Spleen (tissue), 11 donors: ENCODE results near the gene WASL. TPM values are rescaled to one million over a fixed set of nuclear protein-coding genes. Genes with fewer than 3 reads are reported as not detected.

Source experiments
- DNase-seq: peaks from one replicate; pipeline ENCODE4 v3.0.0-alpha.2; 2020
- H3K27ac ChIP-seq, 8 donors: fragments of 200-600 bp; sonication (generic) in 7 of 8; 1 replicate in 4 of 8; 2 replicates in 4 of 8; pipeline versions ENCODE4 v1.5.0 to v1.8.0; 2016 to 2021; ENCODE audit warnings: inconsistent platforms in 4 of 8, mild to moderate bottlenecking in 4 of 8, moderate library complexity in 1 of 8
- H3K27me3 ChIP-seq, 7 donors: fragments of 200-600 bp; sonication (generic) in 6 of 7; replicated peaks in 1 of 7; 1 replicate in 4 of 7; 2 replicates in 3 of 7; pipeline versions ENCODE4 v1.5.0 to v1.8.0; 2016 to 2021; ENCODE audit warnings: inconsistent platforms in 3 of 7, mild to moderate bottlenecking in 1 of 7
- H3K36me3 ChIP-seq, 6 donors: fragments of 200-600 bp; sonication (generic) in 5 of 6; 1 replicate in 4 of 6; 2 replicates in 2 of 6; pipeline versions ENCODE4 v1.5.0 to v1.8.0; 2016 to 2021; ENCODE audit warnings: inconsistent platforms in 2 of 6
- H3K4me1 ChIP-seq, 6 donors: fragments of 200-600 bp; sonication (generic) in 5 of 6; 1 replicate in 3 of 6; 2 replicates in 3 of 6; pipeline versions ENCODE4 v1.5.0 to v1.8.0; 2016 to 2021; ENCODE audit warnings: inconsistent platforms in 3 of 6
- H3K4me3 ChIP-seq, 8 donors: fragments of 200-600 bp; sonication (generic) in 7 of 8; 1 replicate in 4 of 8; 2 replicates in 4 of 8; pipeline versions ENCODE4 v1.5.0 to v1.8.0; 2016 to 2021; ENCODE audit warnings: inconsistent platforms in 4 of 8, mild to moderate bottlenecking in 4 of 8, moderate library complexity in 2 of 8
- H3K9me3 ChIP-seq, 8 donors: fragments of 200-600 bp; sonication (generic) in 7 of 8; 1 replicate in 4 of 8; 2 replicates in 4 of 8; pipeline versions ENCODE4 v1.5.0 to v1.8.0; 2016 to 2021; ENCODE audit warnings: inconsistent platforms in 4 of 8
- POLR2A ChIP-seq, 3 donors: fragments of 450-650 bp; IDR thresholded peaks; one replicate each; pipeline ENCODE4 v1.5.1; 2017; ENCODE audit warnings: antibody characterized with exemption in 3 of 3, mild to moderate bottlenecking in 1 of 3
- POLR2AphosphoS5 ChIP-seq, 3 donors: sonication (generic); formaldehyde crosslinking; IDR thresholded peaks; one replicate each; pipeline ENCODE4 v1.5.1; 2017; ENCODE audit warnings: antibody characterized with exemption in 3 of 3
- WGBS, 5 donors: extraction: QIAGEN DNeasy Blood & Tissue Kit in 3 of 5; methylation state at CpG; one replicate each; pipeline versions ENCODE4 v1.1.5 to v1.1.7; 2013 to 2018; 5-methylcytosine and 5-hydroxymethylcytosine counted together
- intact Hi-C: fragments of 100-400 bp; cut with DNase I; formaldehyde crosslinking; loops from one replicate; pipeline ENCODE4 v1.15.0; 2023; ENCODE audit warnings: low total_unique reads
- polyA plus RNA-seq, 3 donors: library from polyadenylated mRNA; stranded (reverse); fragments of 200-250 nt; gene quantifications; one replicate each; pipeline ENCODE4 v1.2.1, GENCODE V29; 2013
- total RNA-seq, 7 donors: library from RNA; depleted of rRNA in 3 of 7; stranded (reverse); fragments of >200 nt in 3 of 7; fragmentation: NEBNext Ultra II Directional in 4 of 7; extraction: Animal tissue kit (Norgen Biotek cat#: 25700) in 4 of 7; gene quantifications; one replicate each; pipeline versions ENCODE4 v1.1.0 to v1.2.1, GENCODE V29; 2016 to 2021
- TF ChIP-seq, protein P1 (sequence below), 11 experiments: fragments of 200-600 bp in 7 of 11; fragments of 450-650 bp in 4 of 11; sonication (generic) in 4 of 11; IDR thresholded peaks in 8 of 11; conservative IDR thresholded peaks in 3 of 11; 1 replicate in 7 of 11; 2 replicates in 4 of 11; pipeline versions ENCODE4 v1.4.0 to v1.8.0; 2016 to 2021; ENCODE audit warnings: antibody characterized with exemption in 11 of 11, inconsistent platforms in 4 of 11, mild to moderate bottlenecking in 1 of 11
- donor health status: healthy with polysubstance abuse.
- donor health status: DM: no; HTN: no; CAD: no; lungs with moderate emphysema.
- donor health status: DM: no; HTN: no; CAD: no.
- donor health status: Bipolar disorder and iron deficiency.
- donor health status: healthy.
- donor health status: DM: no; HTN: no; CAD: no.
- donor health status: DM: yes; HTN: yes; CAD: no.

WASL gene
- total and polyA plus RNA-seq, 10 donors = 5.3 to 31.0 (median 26.3) TPM

DNA sequence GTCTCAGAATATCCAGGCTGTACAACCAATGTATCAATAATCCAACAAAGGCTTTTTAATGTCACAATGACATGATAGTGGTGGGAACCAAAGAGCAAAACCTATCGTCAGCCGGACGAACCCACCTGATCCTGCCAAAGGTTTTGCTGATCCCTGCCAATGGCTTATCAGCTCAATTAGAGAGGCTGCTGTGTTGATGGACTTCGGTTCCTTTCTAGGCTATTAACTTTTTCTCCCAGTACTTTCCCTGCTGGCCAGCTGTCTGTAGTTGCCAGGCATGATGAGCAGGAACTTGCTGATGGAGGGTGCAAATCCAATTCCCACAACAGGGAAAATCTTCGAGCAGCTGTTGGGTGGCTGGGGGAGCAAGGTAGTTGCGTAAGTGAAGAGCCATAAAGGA, 90.8 kb downstream of the WASL start:
- no peak overlapping the region for H3K27ac ChIP-seq

DNA sequence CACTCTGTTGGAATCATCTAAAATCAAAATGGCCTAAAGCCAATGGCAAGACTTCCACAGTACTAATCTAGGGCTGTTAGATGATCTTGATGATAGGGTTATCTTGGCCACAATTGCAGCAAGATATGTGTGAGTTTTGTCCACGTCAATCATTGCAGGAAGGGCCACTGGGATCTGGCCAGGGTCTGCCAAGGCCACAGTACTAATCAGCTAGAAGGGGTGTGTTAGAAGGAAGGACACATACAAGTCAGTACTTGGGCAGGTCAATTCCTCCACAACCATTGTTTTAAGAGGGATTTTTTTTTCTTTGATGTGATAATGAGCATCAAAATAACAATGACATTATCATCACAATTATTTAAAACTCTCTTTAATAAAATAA, 91.5 kb downstream of the WASL start:
- H3K9me3 ChIP-seq = no peaks in the 10 kb centered on the region
- TF ChIP-seq, protein P1, sequence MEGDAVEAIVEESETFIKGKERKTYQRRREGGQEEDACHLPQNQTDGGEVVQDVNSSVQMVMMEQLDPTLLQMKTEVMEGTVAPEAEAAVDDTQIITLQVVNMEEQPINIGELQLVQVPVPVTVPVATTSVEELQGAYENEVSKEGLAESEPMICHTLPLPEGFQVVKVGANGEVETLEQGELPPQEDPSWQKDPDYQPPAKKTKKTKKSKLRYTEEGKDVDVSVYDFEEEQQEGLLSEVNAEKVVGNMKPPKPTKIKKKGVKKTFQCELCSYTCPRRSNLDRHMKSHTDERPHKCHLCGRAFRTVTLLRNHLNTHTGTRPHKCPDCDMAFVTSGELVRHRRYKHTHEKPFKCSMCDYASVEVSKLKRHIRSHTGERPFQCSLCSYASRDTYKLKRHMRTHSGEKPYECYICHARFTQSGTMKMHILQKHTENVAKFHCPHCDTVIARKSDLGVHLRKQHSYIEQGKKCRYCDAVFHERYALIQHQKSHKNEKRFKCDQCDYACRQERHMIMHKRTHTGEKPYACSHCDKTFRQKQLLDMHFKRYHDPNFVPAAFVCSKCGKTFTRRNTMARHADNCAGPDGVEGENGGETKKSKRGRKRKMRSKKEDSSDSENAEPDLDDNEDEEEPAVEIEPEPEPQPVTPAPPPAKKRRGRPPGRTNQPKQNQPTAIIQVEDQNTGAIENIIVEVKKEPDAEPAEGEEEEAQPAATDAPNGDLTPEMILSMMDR (IDR thresholded peaks at IDR 0.05 in 8 of 11, conservative IDR thresholded peaks at IDR 0.05 in 3 of 11) = no peak
- TF ChIP-seq POLR2A (IDR thresholded peaks at IDR 0.05) (no peak), POLR2AphosphoS5 (IDR thresholded peaks at IDR 0.05) (no peak)
- intact Hi-C loops = no loop called here
- no peaks in the 10 kb centered on the region for H3K36me3 ChIP-seq
- no peak overlapping the region for H3K4me3 ChIP-seq
- no peak for DNase-seq
- H3K27me3 ChIP-seq = peaks cover 0 to 6% (median 0%) of the 10 kb centered on the region in 7 donors
- H3K4me1 ChIP-seq = no peaks in the 10 kb centered on the region
- WGBS, 5 donors = 36 to 65% (median 57%) methylated on average over 1 of the region's 1 CpG
- H3K27ac ChIP-seq = peak overlapping the region in 4 of 8 donors; percentile 6 to 65 (median 9)

More for the DNA sequence above, 90.8 kb downstream of the WASL start:
- no peaks in the 10 kb centered on the region for H3K9me3 ChIP-seq
- no peaks in the 10 kb centered on the region for H3K36me3 ChIP-seq
- WGBS, 5 donors = 76 to 95% (median 88%) methylated on average over 6 of the region's 6 CpGs
- intact Hi-C loops = no loop called here
- DNase-seq = no peak
- H3K4me1 ChIP-seq = no peaks in the 10 kb centered on the region
- no peak for TF ChIP-seq POLR2A (IDR thresholded peaks at IDR 0.05)
- TF ChIP-seq, protein P1 (IDR thresholded peaks at IDR 0.05 in 8 of 11, conservative IDR thresholded peaks at IDR 0.05 in 3 of 11) = no peak
- TF ChIP-seq POLR2AphosphoS5 (IDR thresholded peaks at IDR 0.05) = no peak
- peaks cover 0 to 9% (median 0%) of the 10 kb centered on the region in 7 donors for H3K27me3 ChIP-seq
- H3K4me3 ChIP-seq = no peak overlapping the region

DNA sequence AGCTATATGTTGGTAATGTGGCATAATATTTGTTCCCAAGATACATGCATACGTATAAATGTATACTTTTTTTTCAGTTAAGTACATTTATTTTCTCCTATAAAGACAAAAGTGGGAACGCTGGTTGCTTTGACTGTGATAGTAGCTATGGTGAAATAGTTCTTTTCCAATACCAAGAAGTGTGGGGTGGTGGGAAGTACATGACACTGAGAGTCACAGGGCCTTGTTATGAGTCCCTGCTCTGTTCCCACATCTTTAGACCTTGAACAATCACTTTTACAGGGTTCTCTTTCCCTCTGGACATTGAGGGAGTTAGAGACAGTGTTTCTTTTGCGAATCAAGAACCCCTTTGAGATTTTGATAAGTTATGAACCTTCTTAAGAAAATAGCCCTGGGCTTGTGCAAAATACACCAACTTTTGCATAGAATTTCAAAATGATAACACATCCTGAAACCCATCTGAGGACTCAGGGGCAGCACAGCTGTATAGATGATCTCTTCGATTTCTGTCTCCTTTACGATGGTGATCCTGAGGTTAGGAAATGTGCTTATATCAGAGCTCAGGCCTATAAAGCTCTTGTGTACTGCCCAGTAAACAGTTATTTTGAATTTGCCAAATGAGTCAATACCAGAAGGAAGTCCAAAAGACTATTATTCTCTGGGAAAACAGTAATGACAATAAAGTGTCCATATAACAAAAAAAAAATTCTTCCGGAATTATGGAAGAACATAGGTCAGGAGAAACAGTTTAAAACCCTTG, 92.1 kb downstream of the WASL start:
- Histone ChIP-seq H3K27ac (peak overlapping the region in 4 of 8 donors; percentile 6 to 65 (median 32)), H3K36me3 (no peaks in the 10 kb centered on the region), H3K4me1 (no peaks in the 10 kb centered on the region), H3K4me3 (no peak overlapping the region), H3K27me3 (peaks cover 0 to under 1% (median 0%) of the 10 kb centered on the region in 7 donors), H3K9me3 (no peaks in the 10 kb centered on the region)
- DNase-seq = no peak
- TF ChIP-seq, protein P1 (IDR thresholded peaks at IDR 0.05 in 8 of 11, conservative IDR thresholded peaks at IDR 0.05 in 3 of 11) = no peak
- TF ChIP-seq POLR2A (IDR thresholded peaks at IDR 0.05) (no peak), POLR2AphosphoS5 (IDR thresholded peaks at IDR 0.05) (no peak)
- intact Hi-C loops = no loop called here
- WGBS, 5 donors = 73 to 88% (median 85%) methylated on average over 6 of the region's 6 CpGs

- Histone ChIP-seq H3K9me3 (no peaks in the 10 kb centered on the region), H3K27ac (peak within 1 kb of the TSS in 4 of 8 donors; percentile 6 to 65 (median 32)), H3K36me3 (no peaks in the 10 kb centered on the region), H3K4me3 (no peak within 1 kb of the TSS), H3K4me1 (no peaks in the 10 kb centered on the region), H3K27me3 (no peaks in the 10 kb centered on the region)
- TF ChIP-seq POLR2AphosphoS5 (IDR thresholded peaks at IDR 0.05) = no peak
- no peak for TF ChIP-seq POLR2A (IDR thresholded peaks at IDR 0.05)
- TF ChIP-seq, protein P1 (IDR thresholded peaks at IDR 0.05 in 8 of 11, conservative IDR thresholded peaks at IDR 0.05 in 3 of 11) = no peak
- intact Hi-C loops = no loop called here
- 74 to 95% (median 80%) methylated on average over 6 of the region's 6 CpGs for WGBS, 5 donors
- DNase-seq = no peak
Observed at GRCh38 chr7:123655614-123656013, 93.2 kb downstream of the WASL start, which contains the start of gene LMOD2. Gene LMOD2, plus strand, starts transcription at chr7:123655866. Its CDS starts 98 bp downstream, at chr7:123655964.
